Tibial artery (tissue), 4 donors: ENCODE results near the gene MINDY4.

Experiments
- DNase-seq, 2 donors: peaks; one replicate each; pipeline ENCODE4 v3.0.0-alpha.2; 2019
- H3K27ac ChIP-seq, 2 donors: fragments of 200-600 bp; sonication (generic) in 1 of 2; 1 replicate in 1 of 2; 2 replicates in 1 of 2; pipeline ENCODE4 v1.5.1; 2018 to 2019; ENCODE audit warnings: mild to moderate bottlenecking in 1 of 2
- H3K27me3 ChIP-seq, 2 donors: fragments of 200-600 bp; sonication (generic) in 1 of 2; one replicate each; pipeline versions ENCODE4 v1.5.1 to v1.6.0; 2016 to 2019
- H3K36me3 ChIP-seq, 3 donors: fragments of 200-600 bp; sonication (generic) in 2 of 3; one replicate each; pipeline ENCODE4 v1.5.1; 2016 to 2019; ENCODE audit warnings: mild to moderate bottlenecking in 2 of 3
- H3K4me1 ChIP-seq, 4 donors: fragments of 200-600 bp; sonication (generic) in 2 of 4; 1 replicate in 3 of 4; 2 replicates in 1 of 4; pipeline ENCODE4 v1.5.1; 2016 to 2019
- H3K4me3 ChIP-seq, 2 donors: fragments of 200-600 bp; sonication (generic) in 1 of 2; 1 replicate in 1 of 2; 2 replicates in 1 of 2; pipeline ENCODE4 v1.5.1; 2018 to 2019; ENCODE audit warnings: mild to moderate bottlenecking in 2 of 2
- H3K9me3 ChIP-seq, 3 donors: fragments of 200-600 bp; sonication (generic) in 1 of 3; one replicate each; pipeline ENCODE4 v1.5.1; 2016 to 2019
- intact Hi-C: fragments of 100-400 bp; cut with DNase I; formaldehyde crosslinking; loops from one replicate; pipeline ENCODE4 v1.15.0; 2023; ENCODE audit warnings: low total_unique reads
- TF ChIP-seq, protein P1 (sequence below), 2 experiments: fragments of 200-600 bp in 1 of 2; fragments of 450-650 bp in 1 of 2; IDR thresholded peaks; one replicate each; pipeline ENCODE4 v1.5.1; 2017 to 2019; ENCODE audit warnings: antibody characterized with exemption in 2 of 2, mild to moderate bottlenecking in 1 of 2, moderate library complexity in 1 of 2

Gene MINDY4

DNA sequence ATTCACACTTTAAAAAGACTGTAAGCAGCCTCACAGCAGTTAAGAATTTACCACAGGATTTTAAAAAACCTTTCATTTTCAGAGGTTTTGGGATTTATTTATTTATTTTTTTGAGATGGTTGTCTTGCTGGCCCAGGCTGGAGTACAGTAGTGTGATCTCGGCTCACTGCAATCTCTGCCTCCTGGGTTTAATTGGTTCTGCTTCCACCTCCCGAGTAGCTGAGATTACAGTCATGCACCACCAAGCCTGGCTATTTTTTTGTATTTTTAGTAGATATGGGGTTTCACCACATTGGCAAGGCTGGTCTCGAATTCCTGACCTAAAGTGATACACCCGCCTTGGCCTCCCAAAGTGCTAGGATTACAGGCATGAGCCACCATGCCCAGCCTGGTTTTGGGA is 19.1 kb downstream of the MINDY4 start:
- no peak overlapping the region for H3K4me3 ChIP-seq
- peaks cover 0 to 29% (median 12%) of the 10 kb centered on the region in 4 donors for H3K4me1 ChIP-seq
- intact Hi-C loops: no loop called here
- TF ChIP-seq, protein P1, sequence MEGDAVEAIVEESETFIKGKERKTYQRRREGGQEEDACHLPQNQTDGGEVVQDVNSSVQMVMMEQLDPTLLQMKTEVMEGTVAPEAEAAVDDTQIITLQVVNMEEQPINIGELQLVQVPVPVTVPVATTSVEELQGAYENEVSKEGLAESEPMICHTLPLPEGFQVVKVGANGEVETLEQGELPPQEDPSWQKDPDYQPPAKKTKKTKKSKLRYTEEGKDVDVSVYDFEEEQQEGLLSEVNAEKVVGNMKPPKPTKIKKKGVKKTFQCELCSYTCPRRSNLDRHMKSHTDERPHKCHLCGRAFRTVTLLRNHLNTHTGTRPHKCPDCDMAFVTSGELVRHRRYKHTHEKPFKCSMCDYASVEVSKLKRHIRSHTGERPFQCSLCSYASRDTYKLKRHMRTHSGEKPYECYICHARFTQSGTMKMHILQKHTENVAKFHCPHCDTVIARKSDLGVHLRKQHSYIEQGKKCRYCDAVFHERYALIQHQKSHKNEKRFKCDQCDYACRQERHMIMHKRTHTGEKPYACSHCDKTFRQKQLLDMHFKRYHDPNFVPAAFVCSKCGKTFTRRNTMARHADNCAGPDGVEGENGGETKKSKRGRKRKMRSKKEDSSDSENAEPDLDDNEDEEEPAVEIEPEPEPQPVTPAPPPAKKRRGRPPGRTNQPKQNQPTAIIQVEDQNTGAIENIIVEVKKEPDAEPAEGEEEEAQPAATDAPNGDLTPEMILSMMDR (IDR thresholded peaks at IDR 0.05): no peak
- peak overlapping the region; percentile 63 to 79 for H3K27ac ChIP-seq
- H3K36me3 ChIP-seq: peaks cover 0 to 36% (median 29%) of the 10 kb centered on the region in 3 donors
- no peak for DNase-seq
- no peaks in the 10 kb centered on the region for H3K9me3 ChIP-seq
- no peaks in the 10 kb centered on the region for H3K27me3 ChIP-seq

DNA sequence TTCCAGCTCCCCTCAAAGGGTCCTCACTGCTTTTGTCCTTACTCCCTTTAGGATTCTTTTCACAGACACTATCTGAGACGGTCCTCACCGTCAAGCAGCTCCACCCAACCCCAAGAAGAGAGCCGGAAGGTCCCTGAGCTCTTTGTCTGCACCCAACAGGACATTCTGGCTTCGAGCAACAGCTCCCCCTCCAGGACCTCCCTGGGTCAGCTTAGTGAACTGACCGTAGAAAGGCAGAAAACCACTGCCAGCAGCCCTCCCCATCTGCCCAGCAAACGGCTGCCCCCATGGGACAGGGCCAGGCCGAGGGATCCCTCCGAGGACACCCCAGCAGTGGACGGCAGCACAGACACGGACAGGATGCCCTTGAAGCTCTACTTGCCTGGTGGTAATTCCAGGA is 19.9 kb downstream of the MINDY4 start:
- Histone ChIP-seq H3K36me3 (peaks cover 0 to 28% (median 21%) of the 10 kb centered on the region in 3 donors), H3K27me3 (no peaks in the 10 kb centered on the region), H3K4me3 (no peak overlapping the region), H3K27ac (peak overlapping the region; percentile 9 to 79), H3K4me1 (peaks cover 0 to 37% (median 16%) of the 10 kb centered on the region in 4 donors), H3K9me3 (no peaks in the 10 kb centered on the region)
- TF ChIP-seq, protein P1 (IDR thresholded peaks at IDR 0.05): no peak
- intact Hi-C loops: no loop called here
- DNase-seq: no peak

DNA sequence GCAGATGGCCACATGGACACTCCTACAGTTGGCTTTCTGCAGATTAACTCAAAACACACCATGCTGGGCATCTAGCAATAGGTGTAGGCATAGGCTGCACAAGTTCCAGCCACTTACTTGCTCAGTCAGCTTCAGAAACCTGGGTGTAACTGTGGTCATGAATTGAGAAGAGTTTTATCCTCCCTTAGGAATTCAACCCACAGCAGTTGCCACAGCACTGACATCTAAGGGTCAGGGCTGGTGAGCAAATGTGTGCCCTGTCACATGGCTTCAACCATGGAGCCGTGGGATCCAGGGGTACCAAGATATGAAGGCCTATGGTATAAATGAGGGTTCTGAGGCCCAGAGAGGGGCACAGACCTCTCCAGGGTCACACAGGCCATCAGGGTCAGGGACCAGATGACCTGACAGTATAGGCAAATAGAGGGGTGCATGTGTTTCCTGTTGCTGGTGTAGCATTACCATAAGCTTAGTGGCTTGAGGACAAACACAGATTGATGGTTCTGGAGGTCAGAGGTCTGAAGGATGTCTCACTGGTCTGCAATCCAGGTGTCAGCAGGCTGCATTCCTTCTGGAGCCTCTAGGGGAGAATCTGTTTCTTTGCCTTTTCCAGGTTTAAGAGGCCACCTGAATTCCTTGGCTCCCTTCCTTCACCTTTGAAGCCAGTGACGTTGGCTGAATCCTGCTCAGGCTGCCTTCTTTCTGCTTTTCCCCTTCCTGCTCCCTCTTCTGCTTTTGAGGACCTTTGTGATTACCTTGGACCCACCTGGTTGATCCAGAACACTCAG is 24.1 kb downstream of the MINDY4 start:
- intact Hi-C loops: no loop called here
- no peak overlapping the region for H3K27ac ChIP-seq
- H3K4me3 ChIP-seq: no peak overlapping the region
- peaks cover 8 to 56% (median 41%) of the 10 kb centered on the region in 4 donors for H3K4me1 ChIP-seq
- peaks cover 0 to 30% (median 18%) of the 10 kb centered on the region in 3 donors for H3K36me3 ChIP-seq
- no peaks in the 10 kb centered on the region for H3K27me3 ChIP-seq
- no peak for DNase-seq
- TF ChIP-seq, protein P1 (IDR thresholded peaks at IDR 0.05): no peak
- H3K9me3 ChIP-seq: no peaks in the 10 kb centered on the region

DNA sequence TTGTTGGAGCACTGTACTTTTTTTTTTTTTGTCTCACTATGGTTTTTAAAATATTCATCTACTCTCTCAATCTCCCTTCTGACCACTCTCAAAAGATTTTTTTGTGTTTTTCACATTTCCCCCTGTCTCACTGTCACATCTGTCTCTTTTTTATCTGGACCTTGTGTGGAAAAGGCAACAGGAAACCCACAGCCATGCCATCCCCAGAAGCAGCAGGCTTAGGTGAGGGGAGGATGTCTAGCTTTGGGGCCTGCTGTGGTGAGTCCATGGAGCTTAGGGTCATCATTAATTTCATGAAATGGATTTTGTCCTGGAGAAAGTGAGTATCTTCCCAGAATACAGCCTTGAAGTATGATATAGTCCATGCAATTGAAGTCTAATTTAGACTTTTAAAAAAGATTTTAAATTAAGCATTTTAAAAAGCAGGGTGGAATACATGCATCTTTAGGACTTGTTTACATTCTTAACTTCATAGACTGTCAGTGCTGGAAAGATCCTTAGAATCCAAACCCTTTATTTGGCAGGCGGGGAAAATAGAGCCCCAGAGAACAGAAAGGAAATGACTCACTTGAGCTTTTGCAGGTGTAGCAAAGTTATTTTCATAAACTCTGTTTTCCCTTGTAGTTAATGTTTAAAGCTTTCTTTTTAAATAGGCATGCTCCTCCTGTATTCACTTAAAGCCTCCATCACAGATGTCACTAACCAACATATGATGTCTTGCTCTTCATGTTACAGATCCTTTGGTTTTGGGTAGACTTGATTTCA is 25.1 kb downstream of the MINDY4 start:
- Histone ChIP-seq H3K9me3 (no peaks in the 10 kb centered on the region), H3K36me3 (peaks cover 0 to 21% (median 14%) of the 10 kb centered on the region in 3 donors), H3K27ac (peak overlapping the region; percentile 15 to 28), H3K4me3 (no peak overlapping the region), H3K4me1 (peaks cover 8 to 63% (median 48%) of the 10 kb centered on the region in 4 donors), H3K27me3 (no peaks in the 10 kb centered on the region)
- TF ChIP-seq, protein P1 (IDR thresholded peaks at IDR 0.05): no peak
- intact Hi-C loops: no loop called here
- DNase-seq: no peak

DNA sequence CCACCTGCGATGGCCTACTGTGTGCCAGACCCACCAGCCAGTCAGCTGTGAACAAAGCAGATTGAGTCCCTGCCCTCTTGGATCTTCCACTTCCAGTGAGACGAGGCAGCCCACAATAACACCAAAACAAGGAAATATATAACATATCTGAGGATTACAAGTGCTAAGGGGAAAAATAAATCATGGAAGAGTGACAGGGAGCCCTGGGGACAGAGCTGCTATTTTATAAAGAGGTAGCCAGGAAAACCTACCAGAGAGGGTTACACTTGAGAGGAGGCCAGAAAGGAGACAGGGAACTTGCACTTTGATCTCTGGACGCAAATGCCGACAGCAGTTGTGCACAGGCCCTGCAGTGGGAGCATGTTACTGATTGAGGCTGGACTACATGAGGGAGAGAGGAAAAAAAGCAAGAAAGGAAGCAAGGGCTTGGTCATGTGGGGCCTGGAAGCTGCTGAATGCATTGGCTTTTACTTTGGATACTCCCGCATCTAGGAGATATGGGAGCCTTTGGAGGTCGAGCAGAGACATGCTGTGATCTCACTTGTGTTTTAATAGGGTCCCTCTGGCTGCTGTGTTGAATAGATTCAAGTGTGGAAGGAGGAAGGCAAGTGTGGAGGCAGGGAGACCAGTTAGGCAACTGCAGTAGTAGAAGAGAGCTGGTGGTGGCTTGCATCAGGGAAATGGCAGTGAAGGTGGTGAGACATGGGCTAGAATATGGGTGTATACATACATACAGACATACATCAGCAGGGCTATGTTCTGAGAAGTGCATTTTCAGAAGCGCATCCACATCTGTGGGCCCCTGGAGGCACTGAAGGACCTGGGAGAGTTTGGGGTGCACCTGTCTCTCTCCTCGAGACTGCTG is 26.2 kb downstream of the MINDY4 start:
- Histone ChIP-seq H3K27me3 (no peaks in the 10 kb centered on the region), H3K9me3 (no peaks in the 10 kb centered on the region), H3K27ac (peak overlapping the region; percentile 15 to 28), H3K4me3 (no peak overlapping the region), H3K4me1 (peaks cover 8 to 63% (median 49%) of the 10 kb centered on the region in 4 donors), H3K36me3 (peaks cover 0 to 13% (median 7%) of the 10 kb centered on the region in 3 donors)
- DNase-seq: no peak
- intact Hi-C loops: loop anchor here (2.0 kb wide), 1 partner anchor 327 kb away; no protein-coding TSS in a partner anchor
- TF ChIP-seq, protein P1 (IDR thresholded peaks at IDR 0.05): no peak
